A204.1 (cell line): ENCODE measurements around the gene GALNTL6.

Source experiments
- FAIRE-seq: peaks from 2 replicates; lab custom pipeline; 2012; peaks lifted over from hg19 to GRCh38; lab: Jason Lieb, UNC

Gene GALNTL6

DNA sequence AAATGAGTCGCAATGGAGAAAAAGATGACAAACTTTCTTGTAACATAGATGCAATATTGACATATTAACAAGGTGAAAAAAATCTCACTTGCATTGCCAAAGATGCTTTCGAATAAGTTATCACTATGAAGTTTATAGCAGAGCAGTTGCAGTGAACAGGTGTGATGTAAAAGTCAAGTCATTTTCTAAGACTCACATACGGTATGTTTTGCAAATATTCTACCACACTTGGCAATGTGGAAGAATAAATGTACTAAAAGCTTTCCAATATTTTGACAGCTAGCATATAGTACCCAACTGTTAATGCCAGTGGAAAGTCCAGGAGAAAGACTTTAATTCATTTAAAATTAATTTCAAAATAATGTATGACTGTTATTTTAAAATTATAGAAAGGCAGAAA is 76.5 kb downstream of the GALNTL6 start:
- no peak for FAIRE-seq

- FAIRE-seq: no peak
These were observed 77.8 kb downstream of the GALNTL6 start for GRCh38 chr4:171891038-171891437.

DNA sequence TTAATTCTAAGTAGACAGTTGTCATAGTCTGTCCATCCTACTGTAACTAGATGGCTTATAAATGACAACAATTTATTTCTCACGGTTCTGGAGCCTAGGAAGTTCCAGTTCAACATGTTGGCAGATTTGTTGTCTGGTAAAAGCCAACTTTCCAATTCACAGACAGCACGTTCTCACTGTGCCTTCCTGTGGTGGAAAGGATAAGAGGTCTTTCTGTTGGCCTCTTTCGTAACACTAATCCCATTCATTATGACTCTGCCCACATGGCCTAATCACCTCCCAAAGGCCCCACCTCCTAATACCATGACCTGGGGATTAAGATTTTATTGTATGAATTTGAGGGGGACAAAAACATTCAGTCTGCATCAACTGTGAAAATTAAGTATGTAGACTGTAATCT is 83.2 kb downstream of the GALNTL6 start:
- no peak for FAIRE-seq

DNA sequence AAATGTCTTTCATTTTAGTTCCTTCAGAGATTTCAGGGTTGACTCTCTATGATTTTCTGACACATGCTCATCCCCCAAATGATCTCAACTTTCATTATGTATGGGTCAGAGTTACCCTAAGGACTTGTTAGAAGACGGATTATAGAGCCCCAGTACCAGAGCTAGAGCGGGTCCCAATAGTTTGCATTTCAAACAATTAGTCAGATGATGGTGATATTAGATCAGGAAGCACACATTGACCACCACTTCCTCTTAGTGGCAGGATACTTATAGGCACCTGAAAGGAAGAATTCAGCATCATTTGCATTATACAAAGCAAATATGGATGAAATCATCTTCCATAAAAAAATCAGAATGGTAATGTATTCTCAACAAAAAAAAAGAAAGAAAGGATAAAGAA is 106.1 kb downstream of the GALNTL6 start:
- FAIRE-seq: no peak

DNA sequence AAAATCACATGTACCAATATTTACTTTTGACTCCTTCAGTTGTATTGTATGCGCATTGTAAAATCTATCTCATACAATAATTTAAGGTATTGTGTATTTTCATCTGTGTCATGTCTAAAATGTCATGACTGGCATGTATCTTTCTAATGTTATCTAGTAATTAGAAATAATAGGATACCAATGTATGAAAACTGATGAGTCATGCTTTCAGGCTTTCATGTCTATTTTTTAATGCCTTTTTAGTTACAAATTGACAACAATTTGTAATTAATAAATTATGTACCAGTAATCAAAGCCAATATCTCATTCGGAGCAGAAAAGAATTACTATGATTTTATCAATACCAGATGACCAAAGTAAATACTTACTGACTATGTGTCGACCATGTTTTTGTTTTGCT is 107.7 kb downstream of the GALNTL6 start:
- no peak for FAIRE-seq

- no peak for FAIRE-seq
These were observed 111.7 kb downstream of the GALNTL6 start for GRCh38 chr4:171924746-171925376.

GRCh38 chr4:171928336-171928735 is 115.1 kb downstream of the GALNTL6 start:
- no peak for FAIRE-seq

DNA sequence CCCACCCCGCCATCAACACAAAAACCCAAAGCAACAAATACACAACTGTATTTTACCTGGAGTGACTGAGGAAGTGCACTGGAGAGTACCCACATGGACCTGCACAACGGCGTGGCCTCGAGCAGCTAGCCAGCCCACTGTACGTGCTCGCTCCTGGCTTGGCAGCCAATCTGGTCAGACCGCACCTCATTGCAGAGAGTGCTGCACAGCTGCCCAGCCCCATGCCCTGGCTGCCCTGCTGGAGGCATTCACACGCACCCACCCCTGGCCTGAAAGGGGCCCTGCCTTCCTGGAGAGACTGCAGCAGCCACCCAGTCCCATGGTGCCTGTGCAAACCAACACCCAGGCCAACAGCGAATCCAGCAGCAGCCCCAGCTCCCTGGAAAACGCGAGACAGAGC is 116.3 kb downstream of the GALNTL6 start:
- no peak for FAIRE-seq

DNA sequence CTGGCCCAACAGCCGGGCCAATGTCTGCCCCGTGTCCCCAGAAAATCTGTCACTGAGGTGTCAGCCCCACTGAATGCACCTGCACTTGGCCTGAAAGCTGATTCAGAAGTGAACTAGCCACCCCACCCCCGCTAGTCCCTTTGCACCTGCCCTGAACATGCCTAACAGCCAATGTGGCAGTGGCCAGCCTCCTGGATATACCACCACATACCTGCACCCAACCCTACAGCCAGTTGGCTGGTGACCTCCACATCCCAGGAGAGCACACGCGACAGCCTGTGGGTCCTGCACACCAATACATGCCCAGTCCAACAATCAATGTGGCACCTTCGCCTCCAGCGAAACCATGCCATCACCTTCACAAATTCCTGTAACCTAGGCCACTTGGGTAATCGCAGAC is 116.7 kb downstream of the GALNTL6 start:
- FAIRE-seq: no peak

DNA sequence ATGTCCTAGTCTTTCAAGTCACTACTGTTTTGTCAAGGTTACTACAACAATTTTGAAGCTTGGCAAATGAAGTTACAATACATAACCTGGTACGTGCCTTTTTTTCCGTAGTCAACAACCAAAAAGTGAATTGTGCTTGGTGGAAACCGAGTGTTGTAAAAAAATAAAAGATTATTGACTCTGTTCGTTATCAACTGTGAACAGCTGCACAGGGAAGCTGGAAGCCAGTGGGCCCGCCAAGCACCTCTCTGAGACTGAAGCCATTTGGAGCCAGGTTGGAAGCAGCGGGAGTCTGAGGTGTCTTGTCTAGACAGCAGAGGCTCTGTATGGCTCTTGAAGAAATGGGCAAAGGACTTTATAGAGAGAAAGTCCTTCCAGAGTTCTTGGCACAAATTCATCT is 119.0 kb downstream of the GALNTL6 start:
- FAIRE-seq: no peak

- FAIRE-seq: peak; percentile 27
These were observed 127.5 kb downstream of the GALNTL6 start for GRCh38 chr4:171940656-171941055.

DNA sequence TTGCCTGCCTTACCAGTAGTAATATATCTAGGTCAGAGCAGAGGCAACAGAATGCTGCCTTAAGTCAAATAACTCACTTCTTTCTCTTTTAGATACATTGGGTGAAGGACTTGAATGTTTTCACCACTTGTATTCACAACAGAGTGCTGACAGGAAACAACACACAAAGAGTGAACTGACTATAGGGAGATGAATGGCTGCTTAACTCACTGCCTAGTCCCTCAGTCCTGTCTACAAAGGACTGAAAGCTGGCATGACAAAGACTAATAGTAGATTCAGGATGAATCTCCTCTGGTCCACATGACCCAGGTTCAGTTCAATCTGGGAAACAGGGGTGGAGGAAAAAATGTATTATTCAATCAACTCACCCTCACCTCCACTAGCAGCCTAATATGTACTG is 134.2 kb downstream of the GALNTL6 start:
- FAIRE-seq: no peak

GRCh38 chr4:171948038-171948437 is 134.8 kb downstream of the GALNTL6 start:
- no peak for FAIRE-seq

DNA sequence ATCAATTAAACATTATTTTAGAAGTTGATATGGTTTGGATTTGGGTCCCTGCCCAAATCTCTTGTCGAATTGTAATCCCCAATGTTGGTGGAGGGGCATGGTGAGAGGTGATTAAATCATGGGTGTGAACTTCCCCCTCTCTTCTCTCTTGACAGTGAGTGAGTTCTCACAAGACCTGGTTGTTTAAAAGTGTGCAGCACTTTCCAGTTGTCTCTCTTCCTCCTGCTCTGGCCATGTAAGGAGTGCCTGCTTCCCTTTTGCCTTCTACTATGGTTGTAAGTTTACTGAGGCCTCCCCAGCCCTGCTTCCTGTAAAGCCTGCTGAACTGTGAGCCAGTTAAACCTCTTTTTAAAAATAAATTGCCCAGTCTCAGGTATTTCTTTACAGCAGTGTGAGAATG is 141.4 kb downstream of the GALNTL6 start:
- FAIRE-seq: no peak

- no peak for FAIRE-seq
These were observed 143.5 kb downstream of the GALNTL6 start for GRCh38 chr4:171956678-171957077.

- FAIRE-seq: no peak
These were observed 148.9 kb downstream of the GALNTL6 start for GRCh38 chr4:171962110-171962509.

DNA sequence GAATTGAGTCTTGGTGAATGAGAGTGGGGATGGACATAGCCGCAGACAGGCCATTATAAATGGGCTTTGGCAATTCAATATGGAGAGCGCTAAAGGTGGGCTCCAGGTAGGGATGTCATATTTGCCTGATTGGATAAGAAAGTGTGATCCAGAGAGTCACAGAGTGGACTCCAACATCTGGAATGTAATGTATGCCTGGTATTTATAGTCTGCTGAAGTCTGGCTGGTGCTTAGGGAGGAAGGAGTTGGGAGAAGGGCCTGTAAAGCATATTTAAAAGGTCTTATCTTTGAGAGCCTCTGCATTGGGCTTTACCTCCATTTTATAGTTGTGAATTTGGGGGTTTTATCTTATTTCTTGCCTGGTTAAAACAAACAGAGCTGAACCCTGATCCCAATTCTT is 153.2 kb downstream of the GALNTL6 start:
- FAIRE-seq: no peak

GRCh38 chr4:171978216-171978615 is 165.0 kb downstream of the GALNTL6 start:
- no peak for FAIRE-seq

- FAIRE-seq: no peak
These were observed 166.3 kb downstream of the GALNTL6 start for GRCh38 chr4:171979461-171979860.

- no peak for FAIRE-seq
These were observed 168.0 kb downstream of the GALNTL6 start for GRCh38 chr4:171981185-171981584.

DNA sequence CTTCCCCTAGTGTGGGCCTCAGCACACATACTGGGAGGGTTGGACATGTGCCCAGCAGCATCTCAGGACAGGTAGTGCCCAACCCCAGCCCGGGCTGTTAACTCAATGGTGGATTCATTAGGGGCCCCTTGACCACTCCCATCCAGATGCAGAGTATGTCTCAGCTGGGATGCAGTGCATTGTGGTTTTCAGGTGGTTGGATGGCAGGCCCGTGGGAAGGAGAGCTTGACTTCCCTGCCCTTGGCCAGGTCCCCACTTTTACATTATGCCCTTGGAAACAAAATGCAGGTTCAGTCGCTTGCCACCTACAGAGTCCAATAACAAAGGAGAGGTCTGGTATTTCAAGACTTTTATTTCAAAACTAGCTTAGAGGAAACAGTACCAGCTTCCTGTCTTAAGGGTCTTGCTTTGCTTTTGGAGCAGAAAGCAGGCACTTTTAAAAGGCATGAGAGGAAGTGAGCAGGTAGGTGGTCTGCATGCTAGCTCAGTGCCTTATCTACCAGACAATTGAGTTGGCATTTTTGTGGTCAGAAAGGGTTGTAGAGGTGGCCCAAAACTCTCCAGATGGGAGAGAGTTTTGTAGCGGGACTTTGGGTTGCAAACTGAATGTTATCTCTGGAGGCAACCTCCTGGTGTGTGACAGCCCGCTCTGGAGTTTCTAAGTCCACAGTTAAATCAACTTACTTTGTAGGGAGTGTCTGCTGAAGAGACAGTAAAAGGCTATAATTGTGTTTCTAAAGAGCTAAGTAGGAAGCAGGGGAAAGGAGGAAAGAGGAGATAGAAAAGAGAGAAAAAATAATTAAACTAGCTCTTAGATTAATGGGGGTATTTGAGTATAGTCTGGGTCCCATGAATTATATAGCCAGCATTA is 171.0 kb downstream of the GALNTL6 start:
- no peak for FAIRE-seq

GRCh38 chr4:171985129-171985528 is 171.9 kb downstream of the GALNTL6 start:
- no peak for FAIRE-seq

DNA sequence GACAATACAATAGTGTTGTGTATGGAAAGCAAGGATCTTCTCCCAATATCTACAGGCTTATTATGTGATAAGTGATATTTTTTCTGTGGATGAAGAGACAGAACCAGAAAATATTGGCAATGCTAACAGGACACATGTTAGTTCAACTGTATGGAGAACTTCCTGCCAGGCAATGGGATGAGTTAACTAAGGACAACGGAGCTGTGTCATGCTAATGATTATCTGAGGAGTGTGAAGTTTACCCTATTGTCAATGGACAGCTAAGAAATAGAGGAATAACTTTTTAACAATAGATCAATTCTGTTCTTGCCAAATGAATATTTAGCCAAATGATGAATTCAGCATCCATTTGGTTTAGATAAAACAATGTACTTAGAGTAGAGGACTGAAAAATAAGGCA is 180.0 kb downstream of the GALNTL6 start:
- no peak for FAIRE-seq

DNA sequence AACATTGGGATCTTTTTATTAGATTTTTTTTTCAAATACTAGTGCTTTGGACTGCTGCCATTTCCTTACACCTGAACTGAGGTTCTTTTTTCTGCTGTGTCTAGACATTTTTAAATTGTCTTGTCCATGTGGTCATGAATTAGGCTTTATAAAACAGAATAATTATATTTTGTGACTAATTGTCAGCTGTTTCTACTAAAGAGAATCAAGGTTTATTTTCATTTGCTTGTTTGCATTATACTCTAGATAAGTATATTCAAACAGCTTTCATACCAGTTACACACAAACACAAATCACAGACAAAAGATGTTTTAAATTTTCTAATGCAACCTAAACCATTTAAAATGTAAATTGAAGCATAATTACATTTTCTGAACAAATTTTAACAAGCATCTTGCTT is 194.7 kb downstream of the GALNTL6 start:
- no peak for FAIRE-seq
